HG03060 (cell line): ENCODE data around the gene AOC1.
"Not testable (repeated sequence)": the region's sequence is repeated elsewhere in the genome, so short reads cannot be mapped to it uniquely, and the experiment has no call there.

Experiments used
- ATAC-seq: cut with Tn5 transposase; IDR thresholded peaks from one replicate; pipeline ENCODE4 v1.9.1; 2021; ENCODE audit warnings: low read depth, moderate number of reproducible peaks; ENCODE audit not compliant: unreplicated experiment

The AOC1 gene

DNA sequence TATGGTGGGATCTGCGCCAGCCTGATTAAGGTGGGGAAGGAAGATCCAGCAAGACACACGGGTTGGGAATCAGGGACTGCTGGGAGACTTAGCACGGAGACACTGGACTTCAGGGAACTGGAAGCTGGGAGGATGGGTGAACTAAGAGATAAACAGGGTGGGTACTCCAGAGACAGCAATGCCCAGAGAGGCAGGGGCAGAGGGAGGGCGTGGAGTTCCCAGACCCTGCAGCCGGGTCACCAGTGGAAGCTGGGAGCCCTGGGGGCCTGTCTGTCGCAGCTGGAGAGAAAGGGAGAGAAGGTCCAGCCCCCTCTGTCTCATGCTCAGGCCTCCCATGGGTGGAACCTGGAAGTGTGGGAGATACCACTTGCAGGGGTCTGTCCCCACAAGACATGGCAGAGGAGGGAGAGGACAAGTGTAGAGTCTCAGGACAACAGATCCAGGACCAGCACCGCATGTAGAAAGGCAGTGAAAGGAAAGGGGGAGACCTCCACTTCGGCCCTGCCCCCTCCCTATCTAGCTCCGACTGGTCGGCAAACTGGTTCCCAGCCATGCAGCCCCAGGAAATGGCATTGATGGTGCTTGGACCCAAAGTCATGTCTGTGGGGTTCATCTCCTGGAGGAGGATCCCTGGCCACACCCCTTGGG, 44.4 kb downstream of the AOC1 start:
- no peak for ATAC-seq

DNA sequence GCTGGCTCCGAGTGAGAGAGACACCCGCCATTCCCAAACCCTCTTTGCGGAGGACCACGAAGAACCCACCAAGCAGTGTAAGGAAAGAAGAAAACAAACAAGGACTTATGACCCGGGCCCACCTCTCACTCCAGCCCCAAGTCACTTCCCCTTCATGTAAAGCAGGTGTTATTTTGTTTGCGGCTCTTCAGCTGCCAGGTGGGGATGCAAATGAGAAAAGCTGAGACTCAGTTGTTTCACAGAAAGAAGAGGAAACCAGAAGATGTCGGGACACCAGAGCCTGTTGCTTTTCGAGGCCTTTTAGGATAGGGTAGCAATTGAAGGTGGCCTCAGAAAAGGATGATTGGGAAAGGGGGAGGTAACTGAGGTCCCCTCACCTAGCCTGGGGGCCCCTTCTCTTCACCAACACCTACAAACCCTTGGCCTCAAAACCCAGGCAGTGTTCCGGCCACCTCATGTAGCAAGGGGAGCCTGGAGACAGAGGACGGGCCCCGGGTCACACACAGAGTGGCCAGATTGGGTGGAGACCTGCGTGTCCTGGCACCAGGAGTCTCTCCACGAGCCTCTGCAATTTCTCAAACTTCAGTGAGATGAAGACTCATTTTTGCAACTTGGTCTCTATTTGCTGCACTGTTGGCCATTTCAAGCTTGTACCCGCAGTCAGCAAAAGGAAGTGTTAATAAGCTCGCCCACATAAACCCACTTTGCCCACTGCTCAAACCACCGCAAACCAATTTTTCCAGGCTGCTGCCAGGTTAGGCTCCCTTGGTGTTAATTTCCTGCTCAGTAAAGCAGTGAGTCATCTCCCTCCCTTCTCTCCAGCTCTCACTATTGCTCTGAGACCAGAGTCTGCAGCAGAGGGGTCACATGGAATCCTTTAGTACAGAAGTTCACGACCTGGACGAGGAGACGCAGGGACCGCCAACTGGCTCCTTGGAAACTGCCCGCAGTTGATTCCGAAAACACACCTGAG, 45.5 kb downstream of the AOC1 start:
- no peak for ATAC-seq

DNA sequence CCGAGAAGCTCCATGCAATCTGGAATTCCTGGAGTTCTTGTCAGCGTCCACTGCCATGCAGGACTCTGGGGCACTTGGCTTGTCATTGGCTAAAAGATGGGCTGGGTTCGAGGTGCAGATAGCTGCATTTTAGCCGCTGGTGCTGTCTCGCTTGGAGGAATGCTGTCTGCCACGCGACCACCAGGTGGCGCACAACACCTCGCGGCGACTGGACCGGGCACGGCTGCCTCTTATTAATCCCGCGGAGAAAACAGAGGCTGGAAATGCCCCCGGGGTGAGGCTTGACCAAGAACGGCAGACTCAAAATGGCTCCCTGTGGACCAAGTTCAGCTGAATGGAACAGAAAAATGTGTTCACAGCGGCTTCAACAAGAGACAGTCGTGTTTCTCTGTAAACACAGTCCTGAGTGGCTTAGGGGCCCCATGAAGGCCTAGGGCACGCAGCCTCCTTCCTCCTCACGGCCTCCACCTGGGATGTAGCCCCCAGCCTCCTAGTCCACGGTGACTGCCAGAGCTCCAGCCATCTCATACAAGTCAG, 46.2 kb downstream of the AOC1 start:
- no peak for ATAC-seq

DNA sequence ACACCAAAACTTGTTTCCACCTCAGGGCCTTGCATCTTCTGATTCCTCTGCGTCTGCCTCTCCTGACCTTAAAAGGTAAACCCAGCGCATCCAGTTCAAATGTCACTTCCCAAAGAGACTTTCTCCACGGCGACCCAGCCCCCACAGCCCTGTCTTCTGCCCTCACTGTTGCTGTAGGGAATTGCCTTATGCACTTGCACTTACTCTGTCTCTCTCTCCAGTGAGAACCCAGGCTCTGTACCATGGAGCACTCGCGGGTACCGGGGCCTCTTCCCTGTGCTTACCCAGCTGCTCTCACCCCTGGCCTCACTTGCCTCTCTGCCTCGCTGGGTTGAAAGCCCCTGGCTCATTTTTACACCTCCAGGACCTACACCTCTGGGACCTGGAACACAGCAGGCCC, 48.4 kb downstream of the AOC1 start:
- no peak for ATAC-seq

DNA sequence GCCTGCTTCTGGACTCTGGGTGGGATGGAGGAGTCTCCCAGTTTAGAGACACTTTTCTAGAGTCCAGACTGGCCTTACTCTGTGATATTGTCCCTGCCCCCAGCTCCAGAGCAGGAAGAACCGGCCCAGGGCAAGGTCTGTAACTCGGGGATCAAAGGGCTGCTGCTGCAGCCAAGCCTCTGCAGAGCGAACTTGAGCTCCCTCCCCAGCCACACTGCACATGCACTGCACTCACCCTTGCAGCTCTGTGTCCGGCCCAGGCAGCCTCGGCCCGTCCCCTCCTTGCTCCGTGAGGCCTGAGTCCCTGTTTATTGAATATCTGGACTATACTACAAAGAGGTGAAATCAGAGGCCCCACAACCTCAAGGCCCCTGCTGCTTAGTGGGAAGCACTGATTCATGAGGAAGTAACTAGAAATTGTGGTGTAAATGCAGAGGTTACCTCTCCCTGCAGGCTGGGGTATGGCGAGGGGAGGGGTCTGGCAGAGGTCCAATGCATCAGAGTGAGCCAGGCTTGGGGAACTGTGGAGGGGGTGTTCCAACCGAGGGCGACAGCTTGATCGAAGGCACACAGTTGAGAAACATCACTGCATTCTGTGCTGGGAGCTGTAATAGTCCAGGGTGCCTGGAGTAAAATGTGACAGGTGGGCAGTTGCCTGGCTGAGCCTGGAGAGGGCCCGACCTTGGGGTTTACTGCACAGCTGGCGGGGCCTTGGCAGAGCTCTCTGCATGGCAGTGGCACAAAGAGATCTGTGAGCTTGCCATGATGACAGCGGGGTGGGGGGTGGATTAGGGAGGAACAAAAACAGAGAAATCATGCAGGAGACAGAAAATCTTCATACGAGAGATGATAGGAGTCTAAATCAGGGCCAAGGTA, 49.1 kb downstream of the AOC1 start:
- no peak for ATAC-seq

DNA sequence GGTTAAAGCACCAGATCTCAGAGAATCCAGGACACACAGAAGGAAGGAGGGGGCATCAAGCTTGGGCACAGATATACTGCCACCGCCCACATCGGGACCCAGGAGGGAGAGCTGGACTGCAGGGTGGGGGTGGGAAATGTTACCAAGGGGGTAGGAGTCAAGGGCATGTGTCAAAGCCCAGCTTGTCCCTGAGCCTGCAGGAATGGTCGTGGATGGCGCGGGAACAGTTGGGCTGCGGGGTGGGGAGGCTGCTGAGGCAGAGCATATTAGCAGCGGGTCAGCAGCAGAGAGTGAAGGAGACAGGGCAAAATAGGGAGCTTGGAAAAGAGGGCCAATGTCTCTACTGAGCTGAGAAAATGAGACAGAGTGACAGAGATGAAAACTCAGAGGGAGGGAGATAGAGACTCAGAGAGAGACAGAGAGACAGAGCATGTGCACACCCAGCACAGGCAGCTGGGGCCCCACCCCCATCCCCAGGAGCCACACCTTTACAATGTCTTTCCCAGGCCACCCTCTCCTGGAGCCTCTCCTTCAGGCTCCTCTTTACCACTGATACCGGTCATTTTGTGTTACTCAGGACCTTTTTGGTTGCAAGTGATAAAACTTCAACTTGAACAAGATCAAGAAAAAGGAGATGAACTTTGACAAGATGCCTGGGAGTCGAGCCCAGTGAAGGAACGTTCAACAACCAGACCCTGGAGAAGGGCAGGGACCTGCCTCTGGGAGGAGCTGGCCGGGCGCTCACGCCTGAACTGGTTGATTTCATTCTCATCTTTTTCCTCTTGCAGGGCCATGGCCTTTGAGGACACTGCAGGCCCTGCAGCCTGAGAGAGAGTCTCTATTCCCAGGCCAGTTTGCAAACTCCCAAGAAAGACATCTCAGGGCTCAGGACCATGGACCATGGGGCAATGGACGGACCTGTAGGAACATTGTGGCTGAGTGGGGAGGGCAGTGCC, 50.0 kb downstream of the AOC1 start:
- ATAC-seq, result no peak

DNA sequence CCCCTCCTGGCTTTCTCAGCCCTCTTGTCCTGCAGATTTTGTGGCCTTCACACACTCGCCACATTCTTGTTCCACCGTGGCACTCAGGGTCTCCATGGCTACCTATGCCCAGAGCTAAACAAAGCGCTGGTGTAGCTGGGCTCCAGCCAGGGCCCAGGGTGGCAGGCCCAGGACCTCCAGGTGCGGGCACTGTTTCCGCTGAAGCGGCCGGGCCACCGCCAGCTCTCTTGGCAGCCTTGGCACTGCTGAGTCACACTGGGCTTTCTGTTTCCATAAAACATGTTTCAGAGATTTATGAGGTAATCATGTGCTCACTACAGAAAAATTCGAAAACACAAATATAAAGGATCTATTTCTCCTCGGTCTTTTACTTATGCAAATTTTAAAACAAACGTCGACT, 51.3 kb downstream of the AOC1 start:
- no peak for ATAC-seq

DNA sequence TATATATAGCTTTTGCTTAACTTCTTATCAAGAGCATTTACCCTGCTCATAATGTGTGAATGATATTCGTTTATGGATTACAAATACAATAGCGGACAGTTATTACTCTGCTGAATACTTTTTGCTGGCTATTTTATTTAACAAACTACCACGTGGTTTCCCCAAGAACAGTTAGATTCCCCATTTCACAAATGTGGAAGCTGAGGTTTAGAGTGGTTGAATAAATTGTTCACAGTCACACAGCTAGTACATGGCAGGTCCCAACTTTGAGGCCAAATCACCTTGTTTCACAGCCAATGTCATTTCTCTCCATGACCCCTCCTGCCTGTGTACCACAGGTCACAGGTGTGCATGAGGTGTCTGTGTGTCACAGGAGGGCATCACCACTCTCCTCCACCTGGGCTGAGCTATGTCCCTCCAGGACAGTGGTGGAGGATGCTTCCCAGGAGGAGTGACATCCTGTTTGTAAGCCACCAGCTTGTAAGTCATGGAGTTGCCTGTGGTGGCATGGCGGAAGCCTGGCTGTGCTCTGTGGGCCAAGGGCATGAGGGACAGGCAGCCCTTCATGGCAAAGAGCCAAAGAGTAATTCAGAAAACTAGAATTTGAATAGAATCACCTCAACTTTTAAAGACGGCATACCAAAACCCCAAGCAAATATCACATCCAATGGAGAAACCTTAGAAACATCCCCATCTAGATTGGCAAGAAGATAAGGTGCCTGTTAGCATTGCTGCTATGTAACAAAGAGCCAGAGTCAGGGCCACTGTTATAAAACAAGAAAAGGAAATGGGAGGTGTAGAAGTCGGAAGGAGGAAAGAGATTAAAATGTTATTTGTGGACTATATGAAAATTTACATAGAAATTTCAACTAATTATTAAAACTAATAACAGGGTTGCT, 51.9 kb downstream of the AOC1 start:
- no peak for ATAC-seq

DNA sequence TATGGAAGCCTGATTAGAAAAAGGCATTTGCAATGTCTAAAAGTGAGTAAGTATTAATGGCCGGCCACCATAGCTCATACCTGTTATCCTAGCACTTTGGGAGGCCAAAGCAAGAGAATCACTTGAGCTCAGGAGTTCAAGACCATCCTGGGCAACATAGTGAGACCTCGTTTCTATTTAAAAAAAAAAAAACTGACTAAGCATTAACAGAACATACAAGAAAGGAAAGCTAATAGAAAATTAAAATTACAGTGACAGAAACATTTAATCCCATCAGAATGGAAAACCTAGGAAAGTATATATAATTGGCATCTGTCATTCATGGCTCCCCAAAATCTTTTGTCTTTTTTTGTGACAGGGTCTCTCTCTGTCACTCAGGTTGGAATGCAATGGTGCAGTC, 55.9 kb downstream of the AOC1 start:
- no peak for ATAC-seq

DNA sequence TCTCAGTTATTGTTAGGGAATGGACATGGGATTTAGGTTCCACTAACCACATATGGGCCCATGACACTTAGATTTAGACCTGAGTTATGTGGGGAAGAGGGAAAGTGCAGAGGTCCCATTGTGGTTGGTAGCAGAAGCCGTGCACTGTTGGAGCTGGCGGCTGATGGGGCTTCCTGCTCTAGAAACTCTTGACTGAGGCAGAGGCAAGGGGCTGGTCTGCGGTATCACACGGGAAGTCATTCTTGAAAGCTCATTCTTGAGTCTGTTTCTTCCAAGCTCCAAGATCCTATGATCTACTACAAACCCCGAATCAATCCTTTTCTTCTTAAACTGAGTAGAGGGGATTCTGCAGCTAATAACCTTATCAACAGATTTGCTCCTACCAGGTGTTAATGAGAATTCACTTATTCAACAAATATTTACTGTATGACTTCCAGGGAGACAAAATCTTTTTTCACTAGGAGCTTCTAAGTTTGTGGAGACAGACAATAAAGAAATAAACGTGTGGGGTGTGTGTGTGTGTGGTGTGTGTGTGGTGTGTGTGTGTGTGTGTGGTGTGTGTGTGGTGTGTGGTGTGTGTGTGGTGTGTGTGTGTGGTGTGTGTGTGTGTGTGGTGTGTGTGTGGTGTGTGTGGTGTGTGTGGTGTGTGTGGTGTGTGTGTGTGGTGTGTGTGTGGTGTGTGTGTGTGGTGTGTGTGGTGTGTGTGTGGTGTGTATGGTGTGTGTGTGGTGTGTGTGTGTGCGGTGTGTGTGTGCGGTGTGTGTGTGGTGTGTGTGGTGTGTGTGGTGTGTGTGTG, 57.1 kb downstream of the AOC1 start:
- ATAC-seq, result no peak

DNA sequence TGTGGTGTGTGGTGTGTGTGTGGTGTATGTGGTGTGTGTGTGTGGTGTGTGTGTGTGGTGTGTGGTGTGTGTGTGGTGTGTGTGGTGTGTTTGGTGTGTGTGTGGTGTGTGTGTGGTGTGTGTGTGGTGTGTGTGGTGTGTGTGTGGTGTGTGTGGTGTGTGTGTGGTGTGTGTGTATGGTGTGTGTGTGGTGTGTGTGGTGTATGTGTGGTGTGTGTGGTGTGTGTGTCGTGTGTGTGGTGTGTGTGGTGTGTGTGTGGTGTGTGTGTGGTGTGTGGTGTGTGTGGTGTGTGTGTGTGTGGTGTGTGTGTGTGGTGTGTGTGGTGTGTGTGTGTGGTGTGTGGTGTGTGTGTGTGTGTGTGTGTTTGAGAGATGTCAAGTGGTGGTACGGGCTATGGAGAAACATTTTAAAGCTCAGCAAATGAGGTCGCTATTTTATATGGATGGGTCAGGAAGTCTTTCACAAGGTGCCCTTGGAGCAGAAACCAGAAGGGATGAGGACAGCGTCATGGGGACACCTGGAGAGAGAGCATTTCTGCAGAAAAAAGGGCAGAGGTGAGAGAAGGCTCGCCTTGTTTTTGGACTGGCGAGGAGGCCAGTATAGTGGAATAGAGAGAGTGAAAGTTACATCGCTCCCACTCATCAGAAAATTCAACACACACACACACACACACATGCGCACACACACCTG, 58.1 kb downstream of the AOC1 start:
- ATAC-seq, result not testable (repeated sequence)

DNA sequence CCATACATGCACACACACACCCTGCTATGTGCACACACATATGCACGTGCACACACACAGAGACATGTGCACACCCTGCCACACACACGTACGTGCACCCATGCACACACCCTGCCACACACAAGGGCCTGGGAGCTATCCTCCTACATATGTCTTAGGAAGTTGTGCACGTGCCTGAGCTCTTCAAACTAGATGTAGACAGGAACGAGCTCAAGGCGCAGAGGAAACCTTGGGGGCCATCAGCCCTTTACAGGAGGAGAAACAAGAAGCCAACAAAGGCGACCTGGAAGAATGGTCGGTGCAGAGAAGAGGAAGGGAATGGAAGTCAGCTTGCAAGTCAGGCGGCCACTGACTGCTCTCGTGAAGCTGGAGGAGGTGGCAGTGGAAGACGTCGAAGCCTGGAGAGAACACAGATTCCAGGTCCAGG, 58.7 kb downstream of the AOC1 start:
- no peak for ATAC-seq
